GM21515 (cell line): Measurements from ENCODE around the gene CEP164.

Source experiments
- ATAC-seq: cut with Tn5 transposase; IDR thresholded peaks from one replicate; pipeline ENCODE4 v1.9.1; 2021; ENCODE audit not compliant: unreplicated experiment

The CEP164 gene

GRCh38 chr11:117457835-117458234 is 130.2 kb downstream of the CEP164 start:
- ATAC-seq: no peak

GRCh38 chr11:117458275-117459122 is 130.8 kb downstream of the CEP164 start:
- no peak for ATAC-seq

GRCh38 chr11:117459123-117459978 is 131.7 kb downstream of the CEP164 start:
- no peak for ATAC-seq

GRCh38 chr11:117459979-117460300 is 132.3 kb downstream of the CEP164 start:
- no peak for ATAC-seq

- no peak for ATAC-seq
These were observed 133.9 kb downstream of the CEP164 start for GRCh38 chr11:117461396-117462182.

GRCh38 chr11:117462183-117462863 is 134.7 kb downstream of the CEP164 start:
- no peak for ATAC-seq

GRCh38 chr11:117462864-117463247 is 135.2 kb downstream of the CEP164 start:
- no peak for ATAC-seq
